ENCODE measurements around the gene CRYBG3.
"Not testable (repeated sequence)": the region's sequence is repeated elsewhere in the genome, so short reads cannot be mapped to it uniquely, and the experiment has no call there.

Gene CRYBG3

GRCh38 chr3:97825101-97825500 is 3.3 kb downstream of the CRYBG3 start:
- H3K4me1 Mint-ChIP-seq (ENCODE audit: low read depth): peaks cover 32% of the 10 kb centered on the region
- no peaks in the 10 kb centered on the region for H3K9me3 Mint-ChIP-seq
- peaks cover 30% of the 10 kb centered on the region for H3K27me3 Mint-ChIP-seq
- H3K36me3 Mint-ChIP-seq (ENCODE audit: low read depth): peaks cover 4% of the 10 kb centered on the region
- no peak for DNase-seq
- no peak overlapping the region for H3K4me3 Mint-ChIP-seq
- H3K27ac Mint-ChIP-seq: no peak overlapping the region

GRCh38 chr3:97827741-97828471 is 6.1 kb downstream of the CRYBG3 start:
- Mint-ChIP-seq H3K4me3 (no peak overlapping the region), H3K9me3 (no peaks in the 10 kb centered on the region), H3K27me3 (peaks cover 13% of the 10 kb centered on the region), H3K4me1 (ENCODE audit: low read depth) (peaks cover 16% of the 10 kb centered on the region), H3K27ac (no peak overlapping the region), H3K36me3 (ENCODE audit: low read depth) (no peaks in the 10 kb centered on the region)
- DNase-seq: no peak

- H3K9me3 Mint-ChIP-seq: no peaks in the 10 kb centered on the region
- no peaks in the 10 kb centered on the region for H3K27me3 Mint-ChIP-seq
- H3K27ac Mint-ChIP-seq: no peak overlapping the region
- no peaks in the 10 kb centered on the region for H3K36me3 Mint-ChIP-seq (ENCODE audit: low read depth)
- H3K4me3 Mint-ChIP-seq: no peak overlapping the region
- no peak for DNase-seq
- H3K4me1 Mint-ChIP-seq (ENCODE audit: low read depth): peaks cover 5% of the 10 kb centered on the region
Measured at GRCh38 chr3:97829198-97829597, 7.4 kb downstream of the CRYBG3 start.

- no peaks in the 10 kb centered on the region for H3K27me3 Mint-ChIP-seq
- no peaks in the 10 kb centered on the region for H3K36me3 Mint-ChIP-seq (ENCODE audit: low read depth)
- H3K4me1 Mint-ChIP-seq (ENCODE audit: low read depth): peaks cover 5% of the 10 kb centered on the region
- H3K4me3 Mint-ChIP-seq: no peak overlapping the region
- H3K27ac Mint-ChIP-seq: no peak overlapping the region
- no peaks in the 10 kb centered on the region for H3K9me3 Mint-ChIP-seq
- DNase-seq: no peak
Measured at GRCh38 chr3:97830638-97831037, 8.8 kb downstream of the CRYBG3 start.

- peaks cover 5% of the 10 kb centered on the region for H3K4me1 Mint-ChIP-seq (ENCODE audit: low read depth)
- H3K27me3 Mint-ChIP-seq: no peaks in the 10 kb centered on the region
- no peak overlapping the region for H3K27ac Mint-ChIP-seq
- H3K4me3 Mint-ChIP-seq: no peak overlapping the region
- no peak for DNase-seq
- no peaks in the 10 kb centered on the region for H3K36me3 Mint-ChIP-seq (ENCODE audit: low read depth)
- no peaks in the 10 kb centered on the region for H3K9me3 Mint-ChIP-seq
Measured at GRCh38 chr3:97831140-97831539, 9.3 kb downstream of the CRYBG3 start.

- H3K36me3 Mint-ChIP-seq (ENCODE audit: low read depth); H3K9me3 Mint-ChIP-seq; H3K4me1 Mint-ChIP-seq (ENCODE audit: low read depth); H3K4me3 Mint-ChIP-seq; H3K27me3 Mint-ChIP-seq; H3K27ac Mint-ChIP-seq; DNase-seq: not testable (repeated sequence)
Measured at GRCh38 chr3:97833184-97833583, 11.4 kb downstream of the CRYBG3 start.

GRCh38 chr3:97835761-97836160 is 13.9 kb downstream of the CRYBG3 start:
- DNase-seq: no peak
- no peaks in the 10 kb centered on the region for H3K9me3 Mint-ChIP-seq
- no peak overlapping the region for H3K4me3 Mint-ChIP-seq
- no peaks in the 10 kb centered on the region for H3K27me3 Mint-ChIP-seq
- H3K36me3 Mint-ChIP-seq (ENCODE audit: low read depth): no peaks in the 10 kb centered on the region
- no peak overlapping the region for H3K27ac Mint-ChIP-seq
- no peaks in the 10 kb centered on the region for H3K4me1 Mint-ChIP-seq (ENCODE audit: low read depth)

- H3K27ac Mint-ChIP-seq: no peak overlapping the region
- no peaks in the 10 kb centered on the region for H3K9me3 Mint-ChIP-seq
- no peaks in the 10 kb centered on the region for H3K4me1 Mint-ChIP-seq (ENCODE audit: low read depth)
- H3K4me3 Mint-ChIP-seq: no peak overlapping the region
- no peaks in the 10 kb centered on the region for H3K27me3 Mint-ChIP-seq
- no peaks in the 10 kb centered on the region for H3K36me3 Mint-ChIP-seq (ENCODE audit: low read depth)
- no peak for DNase-seq
Measured at GRCh38 chr3:97838393-97838792, 16.6 kb downstream of the CRYBG3 start.

GRCh38 chr3:97839944-97840343 is 18.1 kb downstream of the CRYBG3 start:
- no peak for DNase-seq
- no peaks in the 10 kb centered on the region for H3K36me3 Mint-ChIP-seq (ENCODE audit: low read depth)
- H3K4me3 Mint-ChIP-seq: no peak overlapping the region
- no peaks in the 10 kb centered on the region for H3K27me3 Mint-ChIP-seq
- no peak overlapping the region for H3K27ac Mint-ChIP-seq
- no peaks in the 10 kb centered on the region for H3K4me1 Mint-ChIP-seq (ENCODE audit: low read depth)
- no peaks in the 10 kb centered on the region for H3K9me3 Mint-ChIP-seq

- no peaks in the 10 kb centered on the region for H3K4me1 Mint-ChIP-seq (ENCODE audit: low read depth)
Measured at GRCh38 chr3:97841304-97841703, 19.5 kb downstream of the CRYBG3 start.

GRCh38 chr3:97841956-97842355 is 20.1 kb downstream of the CRYBG3 start:
- no peak overlapping the region for H3K4me3 Mint-ChIP-seq

More at GRCh38 chr3:97841304-97841703, 19.5 kb downstream of the CRYBG3 start:
- Mint-ChIP-seq H3K36me3 (ENCODE audit: low read depth) (no peaks in the 10 kb centered on the region), H3K9me3 (no peaks in the 10 kb centered on the region), H3K4me3 (no peak overlapping the region), H3K27ac (no peak overlapping the region), H3K27me3 (no peaks in the 10 kb centered on the region)
- DNase-seq: no peak

GRCh38 chr3:97848779-97849178 is 27.0 kb downstream of the CRYBG3 start:
- Mint-ChIP-seq H3K36me3 (ENCODE audit: low read depth) (peaks cover 6% of the 10 kb centered on the region), H3K27ac (no peak overlapping the region), H3K4me1 (ENCODE audit: low read depth) (no peaks in the 10 kb centered on the region), H3K9me3 (peaks cover 2% of the 10 kb centered on the region), H3K4me3 (no peak overlapping the region), H3K27me3 (no peaks in the 10 kb centered on the region)
- no peak for DNase-seq

More at GRCh38 chr3:97841956-97842355, 20.1 kb downstream of the CRYBG3 start:
- Mint-ChIP-seq H3K4me1 (ENCODE audit: low read depth) (no peaks in the 10 kb centered on the region), H3K9me3 (no peaks in the 10 kb centered on the region), H3K27ac (no peak overlapping the region), H3K36me3 (ENCODE audit: low read depth) (peaks cover 2% of the 10 kb centered on the region), H3K27me3 (no peaks in the 10 kb centered on the region)
- no peak for DNase-seq

GRCh38 chr3:97857401-97857800 is 35.6 kb downstream of the CRYBG3 start:
- Mint-ChIP-seq H3K4me1 (ENCODE audit: low read depth) (no peaks in the 10 kb centered on the region), H3K4me3 (no peak overlapping the region), H3K36me3 (ENCODE audit: low read depth) (peaks cover 1% of the 10 kb centered on the region), H3K27ac (no peak overlapping the region), H3K27me3 (no peaks in the 10 kb centered on the region), H3K9me3 (peaks cover 7% of the 10 kb centered on the region)
- DNase-seq: no peak

- DNase-seq: no peak
- H3K36me3 Mint-ChIP-seq (ENCODE audit: low read depth): peaks cover 4% of the 10 kb centered on the region
- H3K27me3 Mint-ChIP-seq: no peaks in the 10 kb centered on the region
- no peak overlapping the region for H3K4me3 Mint-ChIP-seq
- no peaks in the 10 kb centered on the region for H3K9me3 Mint-ChIP-seq
- no peak overlapping the region for H3K27ac Mint-ChIP-seq
- no peaks in the 10 kb centered on the region for H3K4me1 Mint-ChIP-seq (ENCODE audit: low read depth)
Measured at GRCh38 chr3:97860364-97860763, 38.6 kb downstream of the CRYBG3 start.

GRCh38 chr3:97862582-97862981 is 40.8 kb downstream of the CRYBG3 start:
- H3K36me3 Mint-ChIP-seq (ENCODE audit: low read depth): peaks cover 4% of the 10 kb centered on the region
- H3K27ac Mint-ChIP-seq: no peak overlapping the region
- H3K4me1 Mint-ChIP-seq (ENCODE audit: low read depth): peaks cover 7% of the 10 kb centered on the region
- DNase-seq: no peak
- no peak overlapping the region for H3K4me3 Mint-ChIP-seq
- H3K27me3 Mint-ChIP-seq: no peaks in the 10 kb centered on the region
- no peaks in the 10 kb centered on the region for H3K9me3 Mint-ChIP-seq

GRCh38 chr3:97863031-97863430 is 41.2 kb downstream of the CRYBG3 start:
- DNase-seq: no peak
- Mint-ChIP-seq H3K4me3 (no peak overlapping the region), H3K9me3 (no peaks in the 10 kb centered on the region), H3K4me1 (ENCODE audit: low read depth) (peaks cover 8% of the 10 kb centered on the region), H3K36me3 (ENCODE audit: low read depth) (peaks cover 4% of the 10 kb centered on the region), H3K27ac (no peak overlapping the region), H3K27me3 (no peaks in the 10 kb centered on the region)
